ENCODE data around the gene BSCL2.

The BSCL2 gene

DNA sequence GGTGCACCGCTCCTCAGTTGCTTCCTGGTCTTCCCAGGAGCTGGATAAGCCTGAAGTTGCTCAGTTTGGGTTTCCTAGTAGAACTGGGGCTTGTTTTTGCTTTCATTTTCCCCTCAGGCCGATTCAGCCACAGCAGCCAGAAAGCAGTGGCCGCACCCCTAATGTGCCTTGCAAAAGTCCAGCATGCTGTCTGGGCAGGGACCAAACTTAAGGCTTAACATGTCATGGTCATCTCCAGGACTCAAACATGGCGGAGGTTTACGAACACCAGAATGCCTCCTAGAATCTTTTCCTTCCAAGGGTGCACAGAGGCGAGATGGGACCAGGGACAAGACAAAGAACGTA is 2.7 kb upstream of the BSCL2 start:
- H3K4me3 ChIP-seq (replicated peaks in 1 of 2; ENCODE audit: low read depth in 2 of 2, low read length in 2 of 2) = peak overlapping the region; percentile 37 to 47
- TF ChIP-seq, protein P1, sequence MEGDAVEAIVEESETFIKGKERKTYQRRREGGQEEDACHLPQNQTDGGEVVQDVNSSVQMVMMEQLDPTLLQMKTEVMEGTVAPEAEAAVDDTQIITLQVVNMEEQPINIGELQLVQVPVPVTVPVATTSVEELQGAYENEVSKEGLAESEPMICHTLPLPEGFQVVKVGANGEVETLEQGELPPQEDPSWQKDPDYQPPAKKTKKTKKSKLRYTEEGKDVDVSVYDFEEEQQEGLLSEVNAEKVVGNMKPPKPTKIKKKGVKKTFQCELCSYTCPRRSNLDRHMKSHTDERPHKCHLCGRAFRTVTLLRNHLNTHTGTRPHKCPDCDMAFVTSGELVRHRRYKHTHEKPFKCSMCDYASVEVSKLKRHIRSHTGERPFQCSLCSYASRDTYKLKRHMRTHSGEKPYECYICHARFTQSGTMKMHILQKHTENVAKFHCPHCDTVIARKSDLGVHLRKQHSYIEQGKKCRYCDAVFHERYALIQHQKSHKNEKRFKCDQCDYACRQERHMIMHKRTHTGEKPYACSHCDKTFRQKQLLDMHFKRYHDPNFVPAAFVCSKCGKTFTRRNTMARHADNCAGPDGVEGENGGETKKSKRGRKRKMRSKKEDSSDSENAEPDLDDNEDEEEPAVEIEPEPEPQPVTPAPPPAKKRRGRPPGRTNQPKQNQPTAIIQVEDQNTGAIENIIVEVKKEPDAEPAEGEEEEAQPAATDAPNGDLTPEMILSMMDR (IDR thresholded peaks at IDR 0.05; ENCODE audit: low read depth, low read length) = no peak
- peak; percentile 46 to 48 for DNase-seq (ENCODE audit: low read depth in 2 of 2)

DNA sequence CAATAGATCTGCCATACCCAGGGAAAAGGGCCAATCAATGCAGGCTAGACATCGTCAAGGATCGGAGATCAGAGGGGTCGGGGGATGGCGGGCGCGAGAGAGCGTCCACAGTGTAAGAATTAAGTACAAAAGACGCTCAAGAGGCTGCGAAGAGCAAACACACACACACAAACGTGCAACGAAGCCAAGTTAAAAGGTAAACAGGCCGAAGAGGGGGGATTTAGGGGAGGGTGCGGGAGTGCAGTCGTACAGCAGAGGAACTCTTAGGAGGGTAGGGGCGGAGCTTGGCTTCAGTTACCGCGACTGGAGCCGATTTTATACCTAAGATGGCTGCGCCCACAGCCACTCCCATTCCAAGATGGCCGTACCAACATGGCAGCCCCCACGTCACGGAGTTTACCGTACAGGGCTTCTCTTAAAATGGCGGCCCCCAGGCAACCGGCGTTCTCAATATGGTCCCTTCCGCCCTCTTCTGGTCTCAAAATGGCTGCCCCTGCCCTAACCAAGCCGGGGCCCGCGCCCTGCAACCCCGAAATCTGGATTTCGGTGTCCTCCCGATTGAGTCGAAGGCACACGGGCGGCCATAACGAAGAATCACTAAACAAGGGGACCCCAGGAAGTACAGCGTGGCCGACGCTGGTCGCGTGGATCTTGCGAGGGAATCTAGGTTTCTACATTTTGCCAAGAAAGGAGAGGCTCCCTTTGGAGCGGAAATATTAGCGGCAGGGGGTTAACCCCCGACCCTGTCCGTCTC is 2.2 kb upstream of the BSCL2 start:
- peak; percentile 99 for DNase-seq (ENCODE audit: low read depth in 2 of 2)
- TF ChIP-seq, protein P1 (IDR thresholded peaks at IDR 0.05; ENCODE audit: low read depth, low read length) = no peak
- peak overlapping the region; percentile 50 to 51 for H3K4me3 ChIP-seq (replicated peaks in 1 of 2; ENCODE audit: low read depth in 2 of 2, low read length in 2 of 2)

DNA sequence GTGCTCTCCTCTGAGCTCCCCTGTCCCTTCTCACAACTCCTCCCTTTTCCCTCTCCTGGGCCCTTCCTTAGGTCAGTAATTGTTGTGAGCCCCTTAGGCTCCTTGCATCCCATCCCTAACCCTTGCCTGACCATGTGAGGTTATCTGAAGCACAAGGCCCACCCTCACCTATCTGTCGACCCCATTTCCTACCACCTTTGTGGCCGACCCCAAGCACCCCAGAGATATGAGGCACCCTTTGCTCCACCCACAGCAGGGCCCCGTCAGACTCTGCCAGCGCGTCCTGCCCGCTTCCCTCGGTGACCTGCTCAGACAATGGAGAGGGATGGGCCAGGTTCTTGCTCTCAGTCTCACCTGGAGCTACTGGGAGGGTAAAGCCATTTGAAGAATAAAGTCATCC is 1.6 kb upstream of the BSCL2 start:
- no peak for DNase-seq (ENCODE audit: low read depth in 2 of 2)
- peak overlapping the region; percentile 50 to 51 for H3K4me3 ChIP-seq (replicated peaks in 1 of 2; ENCODE audit: low read depth in 2 of 2, low read length in 2 of 2)
- TF ChIP-seq, protein P1 (IDR thresholded peaks at IDR 0.05; ENCODE audit: low read depth, low read length) = no peak

DNA sequence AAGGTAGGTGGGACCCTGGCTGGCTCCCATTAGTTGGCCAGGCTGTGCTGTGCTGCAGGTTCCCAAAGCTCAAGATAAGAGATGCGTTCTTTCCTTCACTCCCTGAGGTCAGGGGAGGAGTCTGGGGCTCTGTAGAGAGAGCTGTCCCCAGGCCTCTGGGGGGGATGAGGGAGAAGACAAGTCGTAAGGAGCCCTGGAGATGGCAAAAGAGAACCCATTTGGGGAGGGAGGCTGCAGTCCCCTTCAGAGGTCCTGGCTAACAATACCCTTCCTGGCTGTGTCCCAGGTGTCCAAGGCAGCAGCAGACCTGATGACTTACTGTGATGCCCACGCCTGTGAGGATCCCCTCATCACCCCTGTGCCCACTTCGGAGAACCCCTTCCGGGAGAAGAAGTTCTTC is 1.2 kb upstream of the BSCL2 start:
- TF ChIP-seq, protein P1 (IDR thresholded peaks at IDR 0.05; ENCODE audit: low read depth, low read length) = no peak
- DNase-seq (ENCODE audit: low read depth in 2 of 2) = no peak
- H3K4me3 ChIP-seq (replicated peaks in 1 of 2; ENCODE audit: low read depth in 2 of 2, low read length in 2 of 2) = peak overlapping the region in 1 of 2 donors; percentile 50

DNA sequence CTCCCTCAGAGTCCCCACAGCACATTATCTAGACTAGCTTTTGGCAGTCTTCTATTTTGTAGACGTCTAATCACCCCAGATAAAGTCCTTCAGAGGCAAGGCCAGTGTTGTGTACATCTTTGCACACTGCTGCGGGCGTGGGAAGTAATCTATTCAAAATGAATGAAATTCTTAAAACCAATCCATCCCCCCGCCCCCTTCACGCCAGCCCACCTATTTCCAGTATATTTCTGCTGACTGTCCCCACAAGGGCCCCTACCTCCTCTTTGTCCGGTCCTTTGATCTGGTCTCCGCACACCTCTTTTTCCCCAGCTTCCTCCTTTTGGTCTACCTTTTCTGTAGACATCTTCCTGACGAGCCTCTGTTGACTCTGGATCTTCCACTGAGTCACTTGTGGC is 375 bp downstream of the BSCL2 start:
- TF ChIP-seq, protein P1 (IDR thresholded peaks at IDR 0.05; ENCODE audit: low read depth, low read length) = no peak
- H3K4me3 ChIP-seq (replicated peaks in 1 of 2; ENCODE audit: low read depth in 2 of 2, low read length in 2 of 2) = no peak overlapping the region

DNA sequence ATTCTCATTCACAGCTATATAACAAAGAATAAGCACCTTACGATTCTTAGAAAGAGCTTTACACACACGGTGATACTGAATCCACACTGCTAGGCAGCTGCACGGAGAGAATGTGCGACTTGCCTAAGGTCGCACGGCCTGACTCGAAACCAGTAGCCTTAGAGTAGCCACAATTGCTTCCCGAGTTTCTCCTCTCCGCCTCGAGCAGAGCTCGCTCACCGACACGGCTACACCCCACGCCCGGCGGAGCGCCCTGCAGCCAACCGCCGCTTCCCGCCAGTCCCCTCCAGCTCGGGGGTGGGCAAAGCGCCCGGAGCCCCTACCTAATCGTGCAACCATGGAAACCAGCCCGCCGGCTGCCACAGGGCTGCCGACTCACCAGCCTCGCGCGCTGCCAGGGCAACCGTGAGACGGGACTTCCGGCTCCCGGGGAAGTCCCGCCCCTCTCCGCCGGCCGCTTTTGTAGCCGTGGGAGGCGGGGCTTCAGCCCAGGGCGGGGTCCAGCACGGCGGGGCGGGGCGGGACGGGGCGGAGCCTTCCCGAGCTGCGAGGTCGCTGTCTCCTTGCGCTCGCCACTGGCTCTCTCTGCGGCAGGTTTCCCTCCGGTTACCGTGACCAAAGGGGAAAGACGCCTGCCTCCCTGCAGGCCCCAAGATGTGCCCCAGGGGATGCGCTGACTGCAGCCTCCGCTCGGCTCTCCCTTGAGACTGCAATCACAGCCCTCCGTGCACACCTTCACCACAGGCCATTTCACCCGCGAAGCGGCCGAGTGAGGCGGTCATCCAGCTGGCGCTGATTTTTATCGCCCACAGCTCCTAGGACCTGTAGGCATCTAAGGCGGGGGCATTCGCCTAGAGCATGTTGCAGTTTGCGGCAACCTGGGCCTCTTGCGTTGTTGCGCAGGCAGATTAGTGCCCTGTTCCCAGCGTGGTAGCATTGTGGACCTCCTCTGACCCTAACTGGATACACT is 1.1 kb downstream of the BSCL2 start:
- DNase-seq (ENCODE audit: low read depth in 2 of 2) = peak; percentile 92 to 97
- H3K4me3 ChIP-seq (replicated peaks in 1 of 2; ENCODE audit: low read depth in 2 of 2, low read length in 2 of 2) = peak overlapping the region; percentile 62 to 71
- TF ChIP-seq, protein P1 (IDR thresholded peaks at IDR 0.05; ENCODE audit: low read depth, low read length) = no peak

More for the DNA sequence above, 375 bp downstream of the BSCL2 start:
- DNase-seq (ENCODE audit: low read depth in 2 of 2) = no peak

Measured in cardiac fibroblast (primary cell).